WERI-Rb-1 (cell line): Measurements from ENCODE around the gene MAPK12.
"Not testable (repeated sequence)": the region's sequence is repeated elsewhere in the genome, so short reads cannot be mapped to it uniquely, and the experiment has no call there.

Experiments
- DNase-seq: peaks from one replicate; pipeline ENCODE4 v3.0.0-alpha.2; 2020
- H3K27ac ChIP-seq: fragments of 250-450 bp; sonication (Bioruptor Pico); 2 replicates; pipeline ENCODE4 v1.5.1; 2020; ENCODE audit warnings: mild to moderate bottlenecking, moderate library complexity
- H3K27me3 ChIP-seq: fragments of 250-450 bp; sonication (Bioruptor Pico); 2 replicates; pipeline ENCODE4 v1.5.1; 2021; ENCODE audit warnings: mild to moderate bottlenecking, low read depth, moderate library complexity; ENCODE audit not compliant: insufficient read depth, severe bottlenecking
- H3K36me3 ChIP-seq: fragments of 250-450 bp; sonication (Bioruptor Pico); 2 replicates; pipeline ENCODE4 v1.5.1; 2020; ENCODE audit warnings: mild to moderate bottlenecking, moderate library complexity
- H3K4me3 ChIP-seq: 2 replicates; pipeline ENCODE4 v1.5.1; 2011; ENCODE audit warnings: low read depth, mild to moderate bottlenecking, control low read depth, low read length
- H3K9me3 ChIP-seq: fragments of 250-450 bp; sonication (Bioruptor Pico); 2 replicates; pipeline ENCODE4 v1.5.1; 2021; ENCODE audit warnings: mild to moderate bottlenecking, moderate library complexity; ENCODE audit not compliant: severe bottlenecking
- TF ChIP-seq, protein P1 (sequence below): IDR thresholded peaks from 2 replicates; pipeline ENCODE4 v1.5.1; 2011; ENCODE audit warnings: low read depth, mild to moderate bottlenecking, control low read depth, inconsistent platforms, low read length

The MAPK12 gene

DNA sequence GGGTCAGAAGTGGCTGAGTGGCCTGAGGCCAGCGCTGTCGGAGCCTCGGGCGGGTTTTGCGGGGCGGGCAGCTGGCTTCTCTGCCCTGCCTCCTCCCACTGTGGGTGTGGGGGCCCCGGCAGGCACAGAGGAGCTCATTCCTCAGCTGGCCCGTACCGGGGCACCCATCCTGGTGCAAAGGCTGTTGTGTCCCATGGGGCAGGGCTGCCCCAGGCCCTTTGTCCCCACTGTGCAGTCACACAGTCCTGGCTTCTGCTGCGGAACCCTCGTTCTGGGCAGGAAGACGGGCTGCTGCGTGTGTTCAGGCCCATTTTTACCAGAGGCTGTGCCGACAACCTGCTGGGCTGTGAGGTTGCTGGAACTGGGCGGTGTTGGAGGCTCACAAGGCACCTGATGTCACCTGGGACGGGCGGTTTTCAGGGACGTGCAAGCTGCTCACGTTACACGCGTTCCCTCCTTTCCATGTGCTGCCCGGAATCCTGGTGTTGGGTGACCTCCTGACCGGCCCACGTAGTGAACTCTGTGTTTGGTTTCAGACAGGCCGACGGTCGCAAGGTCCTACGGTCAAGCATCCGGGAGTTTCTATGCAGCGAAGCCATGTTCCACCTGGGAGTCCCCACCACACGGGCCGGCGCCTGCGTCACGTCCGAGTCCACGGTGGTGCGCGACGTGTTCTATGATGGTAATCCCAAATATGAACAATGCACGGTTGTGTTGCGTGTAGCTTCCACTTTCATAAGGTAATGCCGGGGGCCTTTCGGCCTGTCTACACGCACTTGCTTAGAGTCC lies 55.5 kb downstream of the MAPK12 start:
- Histone ChIP-seq H3K36me3 (peaks cover 37% of the 10 kb centered on the region), H3K9me3 (no peaks in the 10 kb centered on the region), H3K4me3 (no peak overlapping the region), H3K27ac (no peak overlapping the region), H3K27me3 (no peaks in the 10 kb centered on the region)
- no peak for DNase-seq
- TF ChIP-seq, protein P1, sequence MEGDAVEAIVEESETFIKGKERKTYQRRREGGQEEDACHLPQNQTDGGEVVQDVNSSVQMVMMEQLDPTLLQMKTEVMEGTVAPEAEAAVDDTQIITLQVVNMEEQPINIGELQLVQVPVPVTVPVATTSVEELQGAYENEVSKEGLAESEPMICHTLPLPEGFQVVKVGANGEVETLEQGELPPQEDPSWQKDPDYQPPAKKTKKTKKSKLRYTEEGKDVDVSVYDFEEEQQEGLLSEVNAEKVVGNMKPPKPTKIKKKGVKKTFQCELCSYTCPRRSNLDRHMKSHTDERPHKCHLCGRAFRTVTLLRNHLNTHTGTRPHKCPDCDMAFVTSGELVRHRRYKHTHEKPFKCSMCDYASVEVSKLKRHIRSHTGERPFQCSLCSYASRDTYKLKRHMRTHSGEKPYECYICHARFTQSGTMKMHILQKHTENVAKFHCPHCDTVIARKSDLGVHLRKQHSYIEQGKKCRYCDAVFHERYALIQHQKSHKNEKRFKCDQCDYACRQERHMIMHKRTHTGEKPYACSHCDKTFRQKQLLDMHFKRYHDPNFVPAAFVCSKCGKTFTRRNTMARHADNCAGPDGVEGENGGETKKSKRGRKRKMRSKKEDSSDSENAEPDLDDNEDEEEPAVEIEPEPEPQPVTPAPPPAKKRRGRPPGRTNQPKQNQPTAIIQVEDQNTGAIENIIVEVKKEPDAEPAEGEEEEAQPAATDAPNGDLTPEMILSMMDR: no peak

DNA sequence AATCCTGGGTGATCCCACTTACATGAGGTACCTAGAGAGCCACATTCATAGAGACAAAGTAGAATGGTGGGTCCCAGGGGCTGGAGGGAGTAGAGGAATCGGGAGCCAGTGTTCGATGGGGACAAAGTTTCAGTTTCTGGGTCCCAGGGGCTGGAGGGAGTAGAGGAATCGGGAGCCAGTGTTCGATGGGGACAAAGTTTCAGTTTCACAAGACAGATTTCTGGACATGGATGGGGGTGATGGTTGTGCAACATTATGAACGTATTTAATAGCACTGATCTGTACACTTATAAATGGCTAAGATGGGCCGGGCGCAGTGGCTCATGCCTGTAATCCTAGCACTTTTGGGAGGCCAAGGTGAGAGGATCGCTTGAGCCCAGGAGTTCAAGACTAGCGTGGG lies 56.5 kb downstream of the MAPK12 start:
- H3K27ac ChIP-seq, H3K4me3 ChIP-seq, DNase-seq, H3K9me3 ChIP-seq, H3K27me3 ChIP-seq: not testable (repeated sequence)
- H3K36me3 ChIP-seq: peaks cover 31% of the 10 kb centered on the region

DNA sequence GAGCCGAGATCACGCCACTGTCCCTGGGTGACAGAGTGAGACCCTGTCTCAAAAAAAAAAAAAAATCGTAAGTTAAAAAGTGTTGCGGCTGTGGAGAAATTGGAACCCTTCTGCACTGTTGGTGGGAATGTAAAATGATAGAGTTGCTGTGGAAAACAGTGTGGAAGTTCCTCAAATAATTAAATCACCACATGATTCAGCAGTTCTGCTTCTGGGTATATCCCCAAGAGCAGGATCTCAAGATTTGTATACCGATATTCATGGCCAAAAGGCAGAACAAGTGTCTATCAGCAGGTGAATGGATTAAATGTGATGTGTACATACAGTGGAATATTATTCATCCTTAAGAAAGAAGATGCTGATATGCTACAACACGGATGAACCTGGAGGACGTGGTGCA lies 56.9 kb downstream of the MAPK12 start:
- TF ChIP-seq, protein P1: no peak
- Histone ChIP-seq H3K27ac (no peak overlapping the region), H3K4me3 (no peak overlapping the region), H3K36me3 (peaks cover 31% of the 10 kb centered on the region), H3K9me3 (no peaks in the 10 kb centered on the region), H3K27me3 (no peaks in the 10 kb centered on the region)
- no peak for DNase-seq

DNA sequence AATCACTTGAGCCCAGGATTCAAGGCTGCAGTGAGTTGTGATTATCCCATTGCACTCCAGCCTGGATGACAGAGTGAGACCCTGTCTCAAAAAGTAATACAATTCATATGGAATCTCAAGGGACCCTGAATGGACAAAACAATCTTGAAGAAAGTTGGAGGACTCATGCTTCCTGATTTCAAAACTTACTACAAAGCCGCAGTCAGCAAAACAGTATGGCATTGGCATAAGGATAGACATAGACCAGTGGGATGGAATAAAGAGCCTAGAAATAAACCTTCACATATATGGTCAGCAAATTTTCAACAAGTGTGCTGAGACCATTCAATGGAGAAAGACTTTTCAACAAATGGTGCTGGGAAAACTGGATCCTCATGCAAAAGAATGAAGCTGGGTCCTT lies 58.2 kb downstream of the MAPK12 start:
- Histone ChIP-seq H3K27me3 (no peaks in the 10 kb centered on the region), H3K9me3 (no peaks in the 10 kb centered on the region), H3K4me3 (no peak overlapping the region), H3K27ac (no peak overlapping the region), H3K36me3 (peaks cover 44% of the 10 kb centered on the region)
- TF ChIP-seq, protein P1: no peak
- no peak for DNase-seq
